ENCODE data around the gene TMSB15A. TPM values are rescaled to one million over a fixed set of nuclear protein-coding genes. Genes with fewer than 3 reads are reported as not detected.
"Not testable (repeated sequence)": the region's sequence is repeated elsewhere in the genome, so short reads cannot be mapped to it uniquely, and the experiment has no call there.

Gene TMSB15A
- total RNA-seq, 1 experiment from 2014 or later: not detected

DNA sequence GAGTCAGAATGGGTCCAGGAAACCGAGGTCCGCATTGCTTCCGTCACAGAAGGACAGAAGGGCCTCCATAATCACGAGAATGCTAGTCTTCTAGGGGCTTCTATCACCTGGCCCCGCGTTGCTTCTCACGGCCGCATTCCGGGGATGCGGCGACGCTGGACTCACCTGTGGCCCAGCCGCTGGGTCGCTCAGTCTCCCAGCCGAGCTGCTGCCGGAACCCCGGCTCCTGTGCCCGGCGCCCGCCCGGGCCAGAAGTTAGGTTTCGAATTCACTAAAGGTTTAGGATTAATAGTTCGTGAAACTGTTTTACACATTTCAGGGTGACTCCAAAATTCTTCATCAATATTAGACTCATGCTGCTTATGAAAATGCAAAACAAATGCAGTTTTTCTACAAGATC is 31.7 kb upstream of the TMSB15A start:
- intact Hi-C loops (cut with micrococcal nuclease; ENCODE audit: unreplicated experiment): no loop called here
- ChIA-PET POLR2A (ENCODE audit: unreplicated experiment) (no interaction called here), CTCF (no interaction called here)
- H2AFZ ChIP-seq: no peak overlapping the region
- H3K4me2 ChIP-seq: no peak overlapping the region
- no peaks in the 10 kb centered on the region for H3K79me2 ChIP-seq (ENCODE audit: low read depth)
- no peaks in the 10 kb centered on the region for H4K20me1 ChIP-seq (ENCODE audit: insufficient read depth)
- no peak overlapping the region for H3K4me3 ChIP-seq
- no peak for TF ChIP-seq EZH2 (IDR thresholded peaks at IDR 0.05; ENCODE audit: low read depth)
- TF ChIP-seq, protein P1, sequence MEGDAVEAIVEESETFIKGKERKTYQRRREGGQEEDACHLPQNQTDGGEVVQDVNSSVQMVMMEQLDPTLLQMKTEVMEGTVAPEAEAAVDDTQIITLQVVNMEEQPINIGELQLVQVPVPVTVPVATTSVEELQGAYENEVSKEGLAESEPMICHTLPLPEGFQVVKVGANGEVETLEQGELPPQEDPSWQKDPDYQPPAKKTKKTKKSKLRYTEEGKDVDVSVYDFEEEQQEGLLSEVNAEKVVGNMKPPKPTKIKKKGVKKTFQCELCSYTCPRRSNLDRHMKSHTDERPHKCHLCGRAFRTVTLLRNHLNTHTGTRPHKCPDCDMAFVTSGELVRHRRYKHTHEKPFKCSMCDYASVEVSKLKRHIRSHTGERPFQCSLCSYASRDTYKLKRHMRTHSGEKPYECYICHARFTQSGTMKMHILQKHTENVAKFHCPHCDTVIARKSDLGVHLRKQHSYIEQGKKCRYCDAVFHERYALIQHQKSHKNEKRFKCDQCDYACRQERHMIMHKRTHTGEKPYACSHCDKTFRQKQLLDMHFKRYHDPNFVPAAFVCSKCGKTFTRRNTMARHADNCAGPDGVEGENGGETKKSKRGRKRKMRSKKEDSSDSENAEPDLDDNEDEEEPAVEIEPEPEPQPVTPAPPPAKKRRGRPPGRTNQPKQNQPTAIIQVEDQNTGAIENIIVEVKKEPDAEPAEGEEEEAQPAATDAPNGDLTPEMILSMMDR (conservative IDR thresholded peaks at IDR 0.05): no peak
- no peaks in the 10 kb centered on the region for H3K4me1 ChIP-seq (replicated peaks; ENCODE audit: insufficient read depth)
- H3K27ac ChIP-seq: no peak overlapping the region
- DNase-seq: no peak
- no TSS peak for BruUV-seq (replicated peaks)
- no peaks in the 10 kb centered on the region for H3K36me3 ChIP-seq (ENCODE audit: low read depth)
- no peaks in the 10 kb centered on the region for H3F3A ChIP-seq (ENCODE audit: insufficient read depth, low read depth)
- H3K9me3 ChIP-seq (ENCODE audit: insufficient read depth, low read depth): no peaks in the 10 kb centered on the region
- peaks cover 3% of the 10 kb centered on the region; the same call in 1 of the 2 replicates for H3K27me3 ChIP-seq (ENCODE audit: insufficient read depth, low read depth)
- H3K9me2 ChIP-seq (ENCODE audit: insufficient read depth): no peaks in the 10 kb centered on the region

DNA sequence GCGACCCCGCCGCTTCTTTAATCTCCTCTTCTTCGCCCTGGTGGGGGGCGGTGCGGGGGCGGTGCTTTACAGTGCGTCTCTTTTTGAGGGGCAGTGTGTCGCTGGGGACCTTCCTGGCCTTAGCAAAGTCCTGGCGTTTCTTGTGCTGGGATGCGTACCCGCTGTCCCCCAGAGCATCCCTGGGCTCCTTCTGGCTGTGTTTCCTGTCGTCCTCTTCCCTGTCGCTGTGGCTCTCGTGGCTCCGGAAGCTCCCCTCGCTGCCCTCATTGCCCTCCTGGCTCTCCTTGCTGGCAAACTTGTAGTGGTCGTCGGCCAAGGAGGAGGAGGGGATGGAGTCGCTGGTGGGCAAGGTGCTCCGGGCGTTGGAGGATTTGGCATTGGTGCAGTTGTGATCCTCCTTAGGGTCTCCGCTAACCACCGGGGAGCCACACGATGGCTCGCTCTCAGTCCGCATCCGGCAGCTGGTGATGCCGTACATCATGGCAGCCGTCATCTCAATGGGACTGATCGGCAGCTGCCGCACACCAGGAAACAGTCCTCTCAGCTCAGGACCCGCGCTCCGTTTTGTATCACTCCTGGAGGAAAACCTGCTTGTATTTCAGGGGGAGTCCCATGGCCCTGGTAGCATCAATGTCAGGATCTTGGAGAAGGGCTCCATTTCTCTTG is 30.4 kb upstream of the TMSB15A start:
- no peaks in the 10 kb centered on the region for H3K9me2 ChIP-seq (ENCODE audit: insufficient read depth)
- no peak overlapping the region for H3K4me2 ChIP-seq
- no peak overlapping the region for H3K27ac ChIP-seq
- H3F3A ChIP-seq (ENCODE audit: insufficient read depth, low read depth): no peaks in the 10 kb centered on the region
- no peaks in the 10 kb centered on the region for H3K4me1 ChIP-seq (replicated peaks; ENCODE audit: insufficient read depth)
- intact Hi-C loops (cut with micrococcal nuclease; ENCODE audit: unreplicated experiment): no loop called here
- H4K20me1 ChIP-seq (ENCODE audit: insufficient read depth): no peaks in the 10 kb centered on the region
- no peak overlapping the region for H2AFZ ChIP-seq
- ChIA-PET POLR2A (ENCODE audit: unreplicated experiment) (no interaction called here), CTCF (no interaction called here)
- BruUV-seq (replicated peaks): no TSS peak
- no peaks in the 10 kb centered on the region for H3K9me3 ChIP-seq (ENCODE audit: insufficient read depth, low read depth)
- no peak overlapping the region for H3K4me3 ChIP-seq
- TF ChIP-seq, protein P1 (conservative IDR thresholded peaks at IDR 0.05): no peak
- TF ChIP-seq EZH2 (IDR thresholded peaks at IDR 0.05; ENCODE audit: low read depth): no peak
- H3K27me3 ChIP-seq (ENCODE audit: insufficient read depth, low read depth): peaks cover 3% of the 10 kb centered on the region; the same call in 1 of the 2 replicates
- no peak for DNase-seq
- H3K36me3 ChIP-seq (ENCODE audit: low read depth): no peaks in the 10 kb centered on the region
- H3K79me2 ChIP-seq (ENCODE audit: low read depth): no peaks in the 10 kb centered on the region

DNA sequence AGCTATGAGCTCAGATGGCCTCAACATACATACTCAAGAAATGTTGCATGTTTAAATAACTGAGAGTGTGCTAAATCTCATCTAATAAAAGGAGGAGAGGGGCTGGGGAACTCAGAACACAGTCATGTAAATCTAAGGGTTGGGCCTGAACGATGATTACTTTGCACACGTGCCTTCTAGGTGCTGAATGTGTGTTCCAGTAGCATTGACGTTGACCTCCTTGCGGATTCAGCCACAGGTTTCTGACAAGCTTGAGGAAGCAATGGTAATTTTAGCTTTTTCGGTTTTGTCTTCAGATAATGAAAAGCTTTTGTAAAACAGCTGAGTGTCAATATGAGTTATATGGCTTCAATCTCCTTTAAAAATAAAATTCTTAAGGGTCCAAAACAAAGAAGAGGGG is 29.6 kb upstream of the TMSB15A start:
- H3K4me1 ChIP-seq (replicated peaks; ENCODE audit: insufficient read depth); H3K4me3 ChIP-seq; H3K36me3 ChIP-seq (ENCODE audit: low read depth); intact Hi-C loops (cut with micrococcal nuclease; ENCODE audit: unreplicated experiment); DNase-seq; H3K9me2 ChIP-seq (ENCODE audit: insufficient read depth); BruUV-seq (replicated peaks); H3K27ac ChIP-seq; H3K9me3 ChIP-seq (ENCODE audit: insufficient read depth, low read depth); H4K20me1 ChIP-seq (ENCODE audit: insufficient read depth); H3F3A ChIP-seq (ENCODE audit: insufficient read depth, low read depth); H2AFZ ChIP-seq; H3K4me2 ChIP-seq; H3K79me2 ChIP-seq (ENCODE audit: low read depth); CTCF ChIA-PET; POLR2A ChIA-PET (ENCODE audit: unreplicated experiment); H3K27me3 ChIP-seq (ENCODE audit: insufficient read depth, low read depth): not testable (repeated sequence)

DNA sequence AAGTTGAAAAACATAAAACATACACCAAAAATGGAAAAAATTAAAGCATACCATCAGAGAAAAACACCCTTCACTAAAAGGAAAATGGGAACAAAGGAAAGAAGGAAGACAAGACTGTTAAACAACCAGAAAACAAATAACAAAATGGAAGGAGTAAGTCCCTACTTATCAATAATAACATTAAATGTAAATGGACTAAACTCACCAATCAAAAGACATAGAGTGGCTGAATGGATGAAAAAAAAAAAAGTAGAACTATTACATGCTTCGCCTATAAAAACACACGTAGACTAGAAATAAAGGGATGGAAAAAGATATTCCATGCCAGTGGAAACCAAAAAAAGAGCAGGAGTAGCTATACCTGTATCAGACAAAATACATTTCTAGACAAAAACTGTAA is 19.4 kb upstream of the TMSB15A start:
- H3K27ac ChIP-seq: no peak overlapping the region
- H3K27me3 ChIP-seq (ENCODE audit: insufficient read depth, low read depth): no peaks in the 10 kb centered on the region; the same call in 1 of the 2 replicates
- no peaks in the 10 kb centered on the region for H3K4me1 ChIP-seq (replicated peaks; ENCODE audit: insufficient read depth)
- no TSS peak for BruUV-seq (replicated peaks)
- no peaks in the 10 kb centered on the region for H4K20me1 ChIP-seq (ENCODE audit: insufficient read depth)
- no peak overlapping the region for H3K4me3 ChIP-seq
- no peaks in the 10 kb centered on the region for H3K36me3 ChIP-seq (ENCODE audit: low read depth)
- no peak for DNase-seq
- no peak for TF ChIP-seq EZH2 (IDR thresholded peaks at IDR 0.05; ENCODE audit: low read depth)
- TF ChIP-seq, protein P1 (conservative IDR thresholded peaks at IDR 0.05): no peak
- no peaks in the 10 kb centered on the region for H3F3A ChIP-seq (ENCODE audit: insufficient read depth, low read depth)
- intact Hi-C loops (cut with micrococcal nuclease; ENCODE audit: unreplicated experiment): no loop called here
- no peaks in the 10 kb centered on the region for H3K79me2 ChIP-seq (ENCODE audit: low read depth)
- CTCF ChIA-PET: no interaction called here
- H2AFZ ChIP-seq: no peak overlapping the region
- no peaks in the 10 kb centered on the region for H3K9me3 ChIP-seq (ENCODE audit: insufficient read depth, low read depth)
- POLR2A ChIA-PET (ENCODE audit: unreplicated experiment): no interaction called here
- no peak overlapping the region for H3K4me2 ChIP-seq
- H3K9me2 ChIP-seq (ENCODE audit: insufficient read depth): no peaks in the 10 kb centered on the region
